NCI-H748 treated with DMSO at 0.1 percent for 48 hours (cell line): ENCODE data around the gene MINDY1.

Source experiments
- DNase-seq: peaks from one replicate; lab custom pipeline; 2025; lab: John Stamatoyannopoulos, UW

Gene MINDY1

GRCh38 chr1:150965605-150966004, 41.1 kb downstream of the MINDY1 start:
- no peak for DNase-seq

GRCh38 chr1:150964164-150964489, 42.6 kb downstream of the MINDY1 start:
- DNase-seq = no peak

- DNase-seq = no peak
Observed at GRCh38 chr1:150963321-150964163, 43.2 kb downstream of the MINDY1 start.

- DNase-seq = no peak
Observed at GRCh38 chr1:150961756-150962155, 44.9 kb downstream of the MINDY1 start.

GRCh38 chr1:150960646-150961045, 46.1 kb downstream of the MINDY1 start:
- no peak for DNase-seq

- no peak for DNase-seq
Observed at GRCh38 chr1:150957666-150958065, 49.0 kb downstream of the MINDY1 start.

GRCh38 chr1:150955280-150955679, 51.4 kb downstream of the MINDY1 start:
- no peak for DNase-seq

- no peak for DNase-seq
Observed at GRCh38 chr1:150954708-150955107, 52.0 kb downstream of the MINDY1 start.
